ENCODE results near the gene DCLK1.

The DCLK1 gene

DNA sequence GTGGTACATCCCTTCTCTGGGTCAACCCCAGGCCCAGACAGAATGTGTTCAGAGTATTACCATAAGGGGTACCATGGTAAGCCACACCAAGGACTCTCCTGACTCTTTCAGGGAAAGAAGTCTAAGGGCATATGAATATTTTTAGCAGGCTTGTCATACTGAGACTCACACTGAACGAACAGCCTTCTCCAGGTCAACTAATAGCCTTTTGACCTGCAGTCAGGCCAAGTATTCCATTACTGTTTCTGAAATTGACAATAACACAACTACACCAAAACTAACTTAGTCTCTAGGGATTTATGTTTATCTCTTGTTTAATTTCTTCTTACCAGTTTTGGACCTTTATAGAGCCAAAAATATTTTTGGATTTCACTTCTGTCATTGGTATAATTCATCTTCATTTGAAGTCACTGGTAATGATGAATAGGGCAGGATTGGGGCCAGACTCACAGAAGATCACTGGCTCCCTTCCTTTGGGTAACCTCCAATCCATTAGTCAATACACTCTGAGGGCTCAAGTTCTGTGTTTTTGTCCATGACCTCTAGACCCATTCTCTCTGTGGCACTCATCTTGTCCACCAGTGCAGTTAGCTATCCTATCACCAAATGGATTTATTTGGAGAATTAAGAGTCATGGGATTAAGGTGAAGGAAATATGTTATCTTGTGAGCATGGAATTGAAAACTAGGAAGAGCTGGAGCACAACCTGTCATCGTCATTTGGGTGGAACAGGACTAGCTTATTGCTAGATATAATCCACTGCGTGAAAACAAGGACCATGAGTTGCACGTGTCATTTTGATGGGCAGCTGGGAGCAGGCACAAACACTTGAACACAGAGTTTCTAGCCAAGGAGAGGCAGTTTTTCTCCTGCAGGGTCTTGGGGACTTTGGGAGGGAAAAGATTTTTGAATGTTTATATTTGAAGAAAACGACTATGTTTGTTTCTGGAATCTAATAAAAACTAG lies 313.3 kb downstream of the DCLK1 start:
- H3K36me3 Mint-ChIP-seq, result no peaks in the 10 kb centered on the region
- no peak overlapping the region for H3K27ac Mint-ChIP-seq
- H3K9me3 Mint-ChIP-seq (ENCODE audit: low read depth), result no peaks in the 10 kb centered on the region
- no peaks in the 10 kb centered on the region for H3K4me1 Mint-ChIP-seq (ENCODE audit: low read depth)
- peaks cover 1% of the 10 kb centered on the region for H3K27me3 Mint-ChIP-seq
- no peak overlapping the region for H3K4me3 Mint-ChIP-seq

DNA sequence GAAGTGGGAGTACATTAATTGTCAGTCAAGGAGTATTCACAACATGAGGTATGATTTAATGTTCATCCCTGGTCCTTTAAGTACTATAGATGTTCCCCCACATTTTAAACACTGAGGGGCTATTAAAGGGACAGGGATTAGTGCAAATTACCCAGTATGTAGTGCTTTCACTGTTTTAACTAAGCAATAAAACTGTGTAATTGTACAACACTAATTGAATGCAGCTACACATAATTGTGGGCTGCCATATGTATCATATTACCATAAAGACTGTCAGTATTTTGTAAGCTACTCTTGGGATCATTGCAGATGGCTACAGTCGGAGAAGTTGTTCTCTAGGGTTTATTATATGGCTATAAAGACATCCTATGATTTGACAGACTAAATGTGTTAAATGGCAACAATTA lies 316.6 kb downstream of the DCLK1 start:
- H3K27ac Mint-ChIP-seq, result no peak overlapping the region
- H3K27me3 Mint-ChIP-seq, result peaks cover 3% of the 10 kb centered on the region
- no peaks in the 10 kb centered on the region for H3K9me3 Mint-ChIP-seq (ENCODE audit: low read depth)
- H3K4me3 Mint-ChIP-seq, result no peak overlapping the region
- H3K4me1 Mint-ChIP-seq (ENCODE audit: low read depth), result no peaks in the 10 kb centered on the region
- H3K36me3 Mint-ChIP-seq, result no peaks in the 10 kb centered on the region

DNA sequence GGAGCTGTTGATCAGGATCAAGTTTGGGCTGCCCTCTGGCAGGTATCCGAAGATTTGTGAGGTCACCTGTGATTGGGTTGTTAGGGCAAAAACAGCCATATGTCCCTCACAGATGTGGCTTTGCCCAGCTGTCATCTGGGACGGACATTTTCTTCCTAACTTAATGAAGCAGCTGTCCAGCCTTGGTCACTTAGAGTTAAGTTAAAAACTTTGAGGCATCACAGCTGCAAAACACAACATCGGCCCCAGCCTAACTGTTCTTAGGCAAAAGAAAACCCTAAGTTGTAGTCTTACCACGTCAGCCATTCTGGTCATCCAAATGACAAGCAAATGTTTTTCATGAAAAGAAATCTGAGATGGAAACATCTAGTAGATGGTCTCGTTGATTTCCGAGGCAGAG lies 318.4 kb downstream of the DCLK1 start:
- Mint-ChIP-seq H3K4me3 (no peak overlapping the region), H3K36me3 (no peaks in the 10 kb centered on the region), H3K4me1 (ENCODE audit: low read depth) (no peaks in the 10 kb centered on the region), H3K9me3 (ENCODE audit: low read depth) (no peaks in the 10 kb centered on the region), H3K27ac (no peak overlapping the region), H3K27me3 (peaks cover 1% of the 10 kb centered on the region)

DNA sequence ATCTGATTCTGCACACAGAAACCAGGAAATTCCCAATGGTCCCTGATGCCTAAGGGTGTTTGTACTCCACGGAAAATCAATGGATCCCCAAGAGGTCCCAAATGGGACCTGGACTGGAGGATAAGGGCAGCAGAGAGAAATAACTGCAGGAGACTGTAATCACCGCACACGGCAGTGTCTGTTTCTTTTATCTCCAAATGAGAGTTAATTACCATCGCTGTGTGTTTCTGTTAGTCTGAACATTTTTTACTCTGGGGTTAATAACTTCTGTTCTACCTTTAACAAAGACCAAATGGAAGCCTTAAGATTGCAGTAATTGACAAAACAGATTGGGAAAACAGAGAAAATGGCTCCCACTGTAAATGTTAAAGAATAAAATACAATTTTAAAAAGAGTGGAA lies 320.9 kb downstream of the DCLK1 start:
- H3K4me3 Mint-ChIP-seq, result no peak overlapping the region
- peaks cover 1% of the 10 kb centered on the region for H3K27me3 Mint-ChIP-seq
- H3K9me3 Mint-ChIP-seq (ENCODE audit: low read depth), result no peaks in the 10 kb centered on the region
- H3K4me1 Mint-ChIP-seq (ENCODE audit: low read depth), result no peaks in the 10 kb centered on the region
- H3K27ac Mint-ChIP-seq, result no peak overlapping the region
- H3K36me3 Mint-ChIP-seq, result no peaks in the 10 kb centered on the region

DNA sequence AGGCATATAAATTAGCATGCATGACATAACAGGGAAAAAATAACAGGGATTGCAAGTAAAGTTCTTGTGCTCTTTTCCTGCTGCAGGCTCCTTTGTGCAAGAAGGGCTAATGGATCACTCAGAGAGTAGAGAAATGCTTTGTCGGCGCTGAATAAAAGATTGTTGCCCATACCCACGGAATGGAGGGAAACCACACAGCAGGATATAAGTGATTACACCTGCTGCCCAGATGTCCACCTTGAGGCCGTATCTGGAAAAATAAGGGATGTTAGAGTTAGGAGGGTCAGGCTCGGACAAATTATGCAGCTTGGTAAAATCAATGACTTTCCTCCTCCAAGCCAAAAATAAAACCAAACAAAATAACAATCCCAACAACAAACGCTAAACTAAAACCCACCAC lies 322.3 kb downstream of the DCLK1 start:
- H3K27ac Mint-ChIP-seq, result no peak overlapping the region
- no peaks in the 10 kb centered on the region for H3K4me1 Mint-ChIP-seq (ENCODE audit: low read depth)
- no peaks in the 10 kb centered on the region for H3K36me3 Mint-ChIP-seq
- peaks cover 1% of the 10 kb centered on the region for H3K27me3 Mint-ChIP-seq
- no peak overlapping the region for H3K4me3 Mint-ChIP-seq
- no peaks in the 10 kb centered on the region for H3K9me3 Mint-ChIP-seq (ENCODE audit: low read depth)

DNA sequence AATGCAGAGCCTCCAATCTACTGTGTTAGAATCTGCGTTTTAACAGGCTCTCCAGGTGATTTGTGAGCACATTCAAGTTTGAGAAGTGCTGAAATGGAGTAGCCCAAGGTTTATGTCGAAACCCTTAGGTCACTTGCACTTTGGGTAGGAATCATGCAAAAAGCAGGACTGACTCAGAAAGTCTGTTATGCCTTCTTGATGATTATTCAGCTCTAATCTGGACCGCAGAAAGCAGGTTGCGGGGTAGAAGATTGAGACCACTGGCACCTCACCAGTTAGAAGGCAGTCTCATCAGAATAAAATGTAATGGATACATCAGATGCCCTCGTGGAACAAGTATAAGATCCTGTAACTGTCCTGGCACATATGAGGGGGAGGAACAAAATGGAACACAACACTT lies 326.3 kb downstream of the DCLK1 start:
- no peaks in the 10 kb centered on the region for H3K36me3 Mint-ChIP-seq
- no peak overlapping the region for H3K4me3 Mint-ChIP-seq
- peaks cover 2% of the 10 kb centered on the region for H3K27me3 Mint-ChIP-seq
- H3K27ac Mint-ChIP-seq, result no peak overlapping the region
- no peaks in the 10 kb centered on the region for H3K9me3 Mint-ChIP-seq (ENCODE audit: low read depth)
- no peaks in the 10 kb centered on the region for H3K4me1 Mint-ChIP-seq (ENCODE audit: low read depth)

DNA sequence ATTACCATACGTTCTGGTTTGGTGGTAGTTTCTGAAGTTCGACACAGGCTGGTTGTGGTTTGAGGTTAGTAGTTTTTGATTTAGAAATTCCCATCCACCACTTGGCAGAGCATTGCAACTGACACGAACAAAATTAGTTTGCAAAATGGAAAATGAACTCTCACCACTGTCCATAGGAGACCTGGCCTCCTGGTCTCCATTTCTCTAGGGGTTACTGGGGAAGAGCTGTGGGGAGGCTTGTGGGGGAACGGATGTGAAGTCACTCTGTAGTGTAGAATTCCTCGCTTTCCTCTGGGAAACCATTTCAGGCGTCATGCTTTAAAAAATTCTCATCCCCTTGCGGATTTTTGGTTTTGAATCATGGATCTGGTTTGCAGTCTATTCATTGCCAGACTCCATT lies 333.2 kb downstream of the DCLK1 start:
- Mint-ChIP-seq H3K27me3 (peaks cover 2% of the 10 kb centered on the region), H3K9me3 (ENCODE audit: low read depth) (no peaks in the 10 kb centered on the region), H3K36me3 (no peaks in the 10 kb centered on the region), H3K27ac (no peak overlapping the region), H3K4me1 (ENCODE audit: low read depth) (no peaks in the 10 kb centered on the region), H3K4me3 (no peak overlapping the region)

DNA sequence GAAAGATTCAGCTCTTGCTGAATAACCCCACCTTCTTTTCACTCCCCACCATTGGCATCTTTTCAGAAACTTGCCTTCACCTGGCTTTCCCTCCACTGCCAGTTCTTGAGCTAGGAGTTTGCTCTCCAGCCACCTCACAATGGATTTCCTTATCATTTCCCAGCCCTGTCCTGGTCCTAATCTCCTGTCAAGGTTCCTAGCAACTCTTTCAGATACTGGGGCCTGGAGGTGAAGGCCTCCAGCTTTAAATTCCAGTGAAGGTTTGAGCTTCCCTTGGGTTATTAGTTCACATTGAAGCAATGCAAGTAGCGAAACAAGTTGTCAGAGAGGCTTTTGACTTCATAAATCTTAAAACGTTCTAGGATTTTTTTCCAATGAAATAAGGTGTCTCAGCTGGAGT lies 333.9 kb downstream of the DCLK1 start:
- H3K9me3 Mint-ChIP-seq (ENCODE audit: low read depth), result no peaks in the 10 kb centered on the region
- H3K27me3 Mint-ChIP-seq, result peaks cover 2% of the 10 kb centered on the region
- H3K27ac Mint-ChIP-seq, result no peak overlapping the region
- no peaks in the 10 kb centered on the region for H3K36me3 Mint-ChIP-seq
- no peak overlapping the region for H3K4me3 Mint-ChIP-seq
- no peaks in the 10 kb centered on the region for H3K4me1 Mint-ChIP-seq (ENCODE audit: low read depth)

DNA sequence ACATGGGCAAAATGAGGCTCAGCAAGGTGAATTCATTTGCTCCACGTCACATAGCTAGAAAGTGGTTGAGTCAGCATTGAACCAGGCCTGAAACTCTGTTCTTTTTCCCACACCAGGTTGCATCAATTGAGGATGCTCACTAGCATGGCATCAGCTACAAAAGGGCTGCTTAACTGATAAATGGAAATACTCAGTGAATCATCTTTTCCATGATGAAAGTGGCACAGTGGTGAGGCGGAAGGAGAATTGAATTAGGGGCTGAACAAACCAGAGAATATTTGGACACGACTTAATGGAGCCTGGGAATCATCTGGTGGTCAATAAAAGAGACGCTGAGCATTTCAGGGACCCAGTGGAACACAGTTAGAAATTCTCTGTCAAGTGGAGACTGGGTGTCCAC lies 334.6 kb downstream of the DCLK1 start:
- Mint-ChIP-seq H3K9me3 (ENCODE audit: low read depth) (no peaks in the 10 kb centered on the region), H3K4me3 (no peak overlapping the region), H3K27me3 (peaks cover 2% of the 10 kb centered on the region), H3K36me3 (no peaks in the 10 kb centered on the region), H3K27ac (no peak overlapping the region), H3K4me1 (ENCODE audit: low read depth) (no peaks in the 10 kb centered on the region)

DNA sequence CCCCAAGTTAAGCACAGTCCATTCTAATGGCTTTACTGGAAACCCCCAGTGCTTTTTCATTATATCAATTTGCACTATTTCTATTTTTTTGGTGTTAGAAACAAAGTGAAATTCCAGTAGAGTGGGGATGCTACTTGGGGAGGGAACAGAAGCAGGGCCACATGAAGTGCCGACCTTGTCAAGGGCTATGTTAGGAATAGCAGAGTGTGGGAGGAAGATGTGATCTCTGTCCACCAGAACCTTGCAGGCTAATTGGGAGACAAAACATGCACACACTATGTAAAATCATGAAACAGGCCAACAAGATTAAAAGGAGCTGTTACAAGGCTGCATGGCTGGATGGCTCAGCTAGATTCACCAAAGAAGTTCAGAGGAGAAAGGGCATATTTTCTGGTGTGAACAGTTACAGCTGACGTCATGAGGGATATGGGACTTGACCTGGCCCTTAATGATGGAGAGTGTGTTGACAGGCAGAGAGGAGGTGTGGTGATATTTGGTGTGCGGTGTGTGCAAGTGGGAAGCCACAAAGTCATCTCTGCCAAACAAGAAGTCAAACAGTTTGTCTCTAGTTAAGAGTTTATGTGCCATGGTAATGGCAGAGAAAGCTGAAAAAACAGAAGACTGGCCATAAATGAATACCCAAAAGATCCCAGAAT lies 336.3 kb downstream of the DCLK1 start:
- H3K4me3 Mint-ChIP-seq, result no peak overlapping the region
- no peaks in the 10 kb centered on the region for H3K27me3 Mint-ChIP-seq

DNA sequence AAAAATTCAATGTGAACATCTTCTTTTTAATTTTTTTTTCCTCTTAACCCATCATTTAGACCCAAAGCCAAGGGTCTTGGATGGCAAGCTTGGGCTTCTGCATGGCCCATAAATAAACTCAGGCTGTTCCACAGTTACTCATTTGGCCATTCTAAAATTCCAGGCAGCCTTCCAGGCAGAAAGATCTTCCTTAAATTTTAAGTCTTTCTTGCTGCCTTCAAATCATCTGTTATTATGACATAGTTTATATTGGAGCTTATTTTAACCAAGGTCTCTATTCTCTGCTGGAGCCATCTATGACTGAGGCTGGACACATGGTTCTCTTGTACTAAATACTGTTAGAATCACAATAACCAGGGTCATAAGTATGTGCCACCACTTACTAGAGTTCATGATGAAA lies 337.4 kb downstream of the DCLK1 start:
- no peaks in the 10 kb centered on the region for H3K4me1 Mint-ChIP-seq (ENCODE audit: low read depth)
- no peaks in the 10 kb centered on the region for H3K9me3 Mint-ChIP-seq (ENCODE audit: low read depth)
- no peak overlapping the region for H3K27ac Mint-ChIP-seq
- H3K27me3 Mint-ChIP-seq, result no peaks in the 10 kb centered on the region
- no peak overlapping the region for H3K4me3 Mint-ChIP-seq
- H3K36me3 Mint-ChIP-seq, result no peaks in the 10 kb centered on the region

More for the DNA sequence above, 336.3 kb downstream of the DCLK1 start:
- Mint-ChIP-seq H3K36me3 (no peaks in the 10 kb centered on the region), H3K27ac (no peak overlapping the region), H3K9me3 (ENCODE audit: low read depth) (no peaks in the 10 kb centered on the region), H3K4me1 (ENCODE audit: low read depth) (no peaks in the 10 kb centered on the region)

DNA sequence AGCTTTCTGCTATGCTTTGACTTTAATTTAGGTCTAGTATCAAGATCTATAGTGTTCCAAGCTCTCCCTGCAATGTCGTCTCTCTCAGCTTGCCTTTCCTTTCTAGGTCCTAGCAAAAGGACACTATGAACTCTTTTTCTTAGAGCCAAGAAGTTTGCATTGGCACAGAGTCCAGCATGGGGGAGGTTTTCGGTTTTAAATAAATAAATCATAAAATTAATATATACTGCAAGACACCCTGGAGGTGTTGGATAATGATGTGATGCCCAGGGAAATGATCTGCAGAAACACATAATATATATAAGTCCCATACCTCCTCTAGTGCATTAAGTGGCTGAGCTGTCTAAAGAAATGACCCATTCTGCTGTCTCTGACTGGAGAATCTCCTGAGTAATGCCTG lies 338.3 kb downstream of the DCLK1 start:
- H3K9me3 Mint-ChIP-seq (ENCODE audit: low read depth), result no peaks in the 10 kb centered on the region
- no peaks in the 10 kb centered on the region for H3K27me3 Mint-ChIP-seq
- no peak overlapping the region for H3K27ac Mint-ChIP-seq
- H3K4me3 Mint-ChIP-seq, result no peak overlapping the region
- H3K4me1 Mint-ChIP-seq (ENCODE audit: low read depth), result no peaks in the 10 kb centered on the region
- no peaks in the 10 kb centered on the region for H3K36me3 Mint-ChIP-seq

DNA sequence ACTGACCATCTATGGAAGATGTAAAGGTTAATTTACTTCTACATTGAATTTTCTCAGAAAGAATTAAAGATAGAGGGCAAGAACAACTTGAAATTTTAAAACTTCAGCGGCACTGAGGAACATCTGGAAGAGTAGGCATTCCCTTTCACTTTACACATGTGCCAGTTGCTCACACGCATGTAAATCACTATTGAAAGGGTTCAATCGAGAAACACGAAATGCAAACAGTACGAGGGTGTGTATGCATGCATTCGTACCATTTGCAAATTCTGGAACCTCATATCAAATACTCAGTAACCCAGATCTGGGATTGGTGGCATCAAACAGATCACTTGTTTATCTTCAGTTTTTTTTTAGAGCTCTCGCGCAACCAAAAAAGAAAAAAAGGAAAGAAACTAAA lies 339.2 kb downstream of the DCLK1 start:
- no peak overlapping the region for H3K4me3 Mint-ChIP-seq

DNA sequence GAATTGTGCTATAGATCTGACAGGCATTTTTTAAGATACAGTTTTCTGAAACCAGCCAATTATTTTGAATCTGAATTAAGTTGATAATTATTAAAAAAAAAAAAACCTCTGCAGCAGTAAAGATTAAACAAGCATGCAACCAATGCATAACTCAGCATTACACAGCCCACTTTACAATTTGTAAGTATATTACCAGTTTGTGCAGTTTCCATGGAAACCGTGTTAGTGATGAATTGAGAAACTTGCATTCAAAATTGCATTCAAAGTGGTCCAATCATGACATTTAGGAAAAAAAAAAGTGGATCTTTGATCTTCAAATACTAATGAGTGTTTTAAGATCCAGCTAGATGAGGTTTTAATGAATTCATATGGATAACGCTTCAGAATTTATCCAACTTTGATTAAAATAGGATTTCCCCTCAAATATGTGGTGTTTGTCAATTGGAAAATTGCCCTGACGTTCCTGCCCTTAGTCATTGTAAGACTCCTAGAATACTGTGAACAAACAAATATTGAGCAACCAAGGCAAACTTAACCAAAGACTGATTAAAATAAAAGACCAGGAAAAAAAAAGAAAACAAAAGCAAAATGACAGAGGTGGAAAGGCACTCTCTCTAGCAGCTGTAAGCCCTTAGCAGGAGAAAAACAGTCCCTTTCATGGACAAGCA lies 339.9 kb downstream of the DCLK1 start:
- Mint-ChIP-seq H3K4me1 (ENCODE audit: low read depth) (no peaks in the 10 kb centered on the region), H3K27me3 (no peaks in the 10 kb centered on the region), H3K36me3 (no peaks in the 10 kb centered on the region), H3K27ac (no peak overlapping the region), H3K9me3 (ENCODE audit: low read depth) (no peaks in the 10 kb centered on the region), H3K4me3 (no peak overlapping the region)

More for the DNA sequence above, 339.2 kb downstream of the DCLK1 start:
- H3K27ac Mint-ChIP-seq, result no peak overlapping the region
- no peaks in the 10 kb centered on the region for H3K9me3 Mint-ChIP-seq (ENCODE audit: low read depth)
- no peaks in the 10 kb centered on the region for H3K27me3 Mint-ChIP-seq
- no peaks in the 10 kb centered on the region for H3K36me3 Mint-ChIP-seq
- H3K4me1 Mint-ChIP-seq (ENCODE audit: low read depth), result no peaks in the 10 kb centered on the region

Measured in activated naive CD8-positive, alpha-beta T cell (primary cell).